SJSA1 (cell line): ENCODE results near the gene SUMO1. TPM values are rescaled to one million over a fixed set of nuclear protein-coding genes. Genes with fewer than 3 reads are reported as not detected.
"Not testable (repeated sequence)": the region's sequence is repeated elsewhere in the genome, so short reads cannot be mapped to it uniquely, and the experiment has no call there.

Experiments
- DNase-seq, 2 experiments: peaks; one replicate each; pipeline ENCODE4 v3.0.0-alpha.2; 2015 to 2020; ENCODE audit warnings: low spot score in 2 of 2, low read depth in 1 of 2
- H3K27ac ChIP-seq: fragments of 250-450 bp; sonication (Bioruptor Pico); 2 replicates; pipeline ENCODE4 v1.5.1; 2020; ENCODE audit warnings: mild to moderate bottlenecking, moderate library complexity
- H3K27me3 ChIP-seq: fragments of 250-450 bp; sonication (Bioruptor Pico); replicated peaks from 2 replicates; pipeline ENCODE4 v1.5.1; 2020; ENCODE audit warnings: mild to moderate bottlenecking, moderate library complexity
- H3K36me3 ChIP-seq: fragments of 250-450 bp; sonication (Bioruptor Pico); 2 replicates; pipeline ENCODE4 v1.5.1; 2020; ENCODE audit warnings: mild to moderate bottlenecking
- H3K4me1 ChIP-seq: fragments of 250-450 bp; sonication (Bioruptor Pico); replicated peaks from 2 replicates; pipeline ENCODE4 v1.6.1; 2021; ENCODE audit warnings: mild to moderate bottlenecking
- H3K4me3 ChIP-seq: fragments of 250-450 bp; sonication (Bioruptor Pico); 2 replicates; pipeline ENCODE4 v1.5.1; 2020; ENCODE audit warnings: mild to moderate bottlenecking
- H3K9me3 ChIP-seq: fragments of 250-450 bp; sonication (Bioruptor Pico); replicated peaks from 2 replicates; pipeline ENCODE4 v1.5.1; 2020; ENCODE audit warnings: mild to moderate bottlenecking
- total RNA-seq: library from RNA; depleted of rRNA; stranded (reverse); fragments of >200 nt; shearing (Covaris generic); gene quantifications from 2 replicates; pipeline ENCODE4 v1.2.3, GENCODE V29; 2014; rRNA removed

The SUMO1 gene
- 143 and 188 TPM in 2 replicates for total RNA-seq

DNA sequence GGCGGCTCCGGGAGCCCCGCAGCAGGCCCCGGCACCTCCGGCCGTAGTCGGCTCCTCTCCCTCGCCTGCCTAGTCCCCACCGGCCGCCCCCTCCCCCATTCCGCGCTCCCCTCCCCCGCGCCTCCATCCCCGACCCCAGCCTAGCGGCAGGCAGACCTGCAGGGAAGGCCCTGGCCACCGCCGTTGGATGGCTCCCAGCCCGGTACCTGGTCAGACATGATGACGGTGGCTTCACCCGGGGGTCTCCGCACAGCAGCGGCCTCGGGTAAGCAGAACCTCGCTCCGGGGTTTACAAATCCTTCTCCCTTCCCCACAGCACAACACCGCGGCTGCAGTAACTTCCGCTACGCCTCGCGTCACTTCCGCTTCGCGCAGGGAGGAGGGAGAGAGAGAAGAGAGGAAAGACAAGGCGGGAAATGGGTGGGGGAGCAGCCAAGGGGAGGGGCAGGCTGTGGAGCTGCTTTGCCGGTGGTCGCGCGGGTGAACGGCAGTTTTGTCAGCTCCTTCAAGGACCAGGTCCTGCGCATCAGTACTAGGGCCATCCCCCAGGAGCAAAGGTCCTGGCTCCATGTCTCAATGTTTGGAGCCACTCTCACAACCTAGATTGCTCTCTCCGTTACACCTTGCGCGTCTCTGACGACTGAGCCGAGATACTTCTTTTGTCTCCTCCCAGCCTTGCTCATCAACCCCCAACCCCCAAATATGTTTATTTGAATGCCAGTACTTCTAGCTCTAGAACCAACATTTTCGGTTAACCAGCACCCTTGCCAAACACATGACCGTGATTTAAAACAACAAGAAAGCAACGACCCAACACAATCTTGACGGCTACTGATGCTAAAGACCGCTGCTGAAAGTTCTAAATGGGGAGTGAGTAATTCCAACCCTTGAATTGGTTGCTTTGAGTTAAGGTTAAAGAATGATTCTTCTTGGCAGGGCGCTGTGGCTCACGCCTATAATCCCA lies at the start of gene SUMO1:
TSS of gene SUMO1 (minus strand) at position 364 of the 964 bp plus-strand sequence. CDS start at position 218, 146 bp downstream.
- Histone ChIP-seq H3K4me3 (peak within 1 kb of the TSS; percentile 65), H3K4me1 (peaks cover 15% of the 10 kb centered on the region), H3K27ac (peak within 1 kb of the TSS; percentile 53), H3K9me3 (peaks cover 3% of the 10 kb centered on the region; the same call in 1 of the 2 replicates), H3K27me3 (no peaks in the 10 kb centered on the region), H3K36me3 (no peaks in the 10 kb centered on the region; the same call in 1 of the 2 replicates)
- peak; percentile 89 to 90 for DNase-seq

DNA sequence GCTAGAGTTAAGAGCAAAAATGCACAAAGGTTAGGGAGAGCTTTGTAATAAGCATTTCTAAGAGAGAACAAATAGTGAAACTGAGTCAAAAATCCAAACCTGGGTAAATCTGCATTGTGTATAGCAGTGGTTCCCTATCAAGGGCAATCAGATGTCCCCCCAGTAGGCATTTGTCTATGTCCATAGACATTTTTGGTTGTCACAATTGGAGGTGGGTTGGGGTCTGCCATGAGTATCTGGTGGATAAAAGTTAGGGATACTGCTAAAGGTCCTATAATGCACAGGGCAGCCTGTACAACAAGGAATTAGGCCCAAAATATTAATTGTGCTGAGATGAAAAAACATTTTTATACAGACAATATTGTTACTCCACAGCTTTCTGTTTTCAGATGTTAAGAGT lies 48.2 kb upstream of the SUMO1 start:
- Histone ChIP-seq H3K27me3 (no peaks in the 10 kb centered on the region), H3K36me3 (peaks cover 100% of the 10 kb centered on the region), H3K4me3 (no peak overlapping the region), H3K4me1 (no peaks in the 10 kb centered on the region), H3K27ac (no peak overlapping the region), H3K9me3 (no peaks in the 10 kb centered on the region)
- no peak for DNase-seq

DNA sequence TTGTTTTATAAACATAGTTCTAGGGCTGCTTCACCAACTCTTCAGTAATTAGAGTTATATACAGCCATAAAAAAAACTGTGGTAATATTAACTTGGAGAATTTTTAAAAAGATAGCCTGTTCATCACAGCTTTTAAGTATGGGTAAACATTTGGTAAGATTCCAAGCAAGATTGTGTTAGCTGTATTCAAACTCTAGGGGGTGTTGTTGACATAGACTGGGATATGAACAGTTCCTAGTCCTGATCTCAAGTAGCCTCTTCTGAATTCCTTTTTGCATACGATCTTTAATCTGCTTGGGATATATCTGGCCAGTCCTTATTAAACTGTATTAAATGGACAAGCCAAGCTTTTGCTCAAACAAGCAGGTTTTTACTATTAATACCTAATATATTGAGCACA lies 40.5 kb upstream of the SUMO1 start:
- Histone ChIP-seq H3K27me3 (no peaks in the 10 kb centered on the region), H3K36me3 (peaks cover 87% of the 10 kb centered on the region), H3K27ac (peak overlapping the region; percentile 57), H3K9me3 (0 out of 2 replicates have a peak, but pooled peaks cover 3% of the 10 kb centered on the region), H3K4me3 (no peak overlapping the region), H3K4me1 (peaks cover 19% of the 10 kb centered on the region)
- DNase-seq: peak in 1 of 2 experiments; percentile 34

DNA sequence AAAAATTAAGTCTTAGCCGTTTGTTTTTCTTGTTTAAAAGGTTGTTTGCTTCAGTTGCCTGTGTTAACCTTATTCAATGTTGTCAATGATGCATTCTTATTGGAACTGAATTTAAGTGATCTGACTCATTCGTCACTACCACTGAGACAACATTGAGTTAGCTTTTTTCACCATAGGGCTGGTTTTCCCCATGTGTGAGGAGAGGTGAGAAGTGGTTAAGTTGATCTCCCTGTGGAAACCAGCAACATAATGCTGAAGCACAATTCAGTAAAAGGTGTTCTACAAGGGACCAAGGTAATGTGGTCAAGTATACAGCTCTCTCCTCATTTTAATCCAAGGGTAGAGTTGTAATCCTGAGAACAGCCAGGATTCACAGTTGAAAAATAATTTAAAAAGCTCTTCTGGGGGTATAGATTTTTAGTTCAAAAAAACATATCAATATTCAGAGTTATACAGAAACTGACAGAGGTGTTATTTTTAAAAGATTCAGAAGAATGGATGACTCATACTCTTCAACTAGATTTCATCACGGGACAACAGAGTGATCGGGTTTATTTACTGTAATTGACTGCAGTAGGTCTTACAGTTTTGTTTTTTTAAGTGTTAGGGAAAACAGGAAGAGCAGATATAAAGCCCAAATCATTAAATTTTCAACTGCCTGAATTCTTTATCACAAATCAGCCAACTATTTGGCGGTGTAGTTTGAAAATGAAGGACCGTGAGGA lies 39.8 kb upstream of the SUMO1 start:
- H3K27ac ChIP-seq: peak overlapping the region; percentile 57
- peaks cover 80% of the 10 kb centered on the region for H3K36me3 ChIP-seq
- no peaks in the 10 kb centered on the region for H3K27me3 ChIP-seq
- 0 out of 2 replicates have a peak, but pooled peaks cover 3% of the 10 kb centered on the region for H3K9me3 ChIP-seq
- H3K4me3 ChIP-seq: no peak overlapping the region
- DNase-seq: peak in 1 of 2 experiments; percentile 46
- H3K4me1 ChIP-seq: peaks cover 19% of the 10 kb centered on the region

DNA sequence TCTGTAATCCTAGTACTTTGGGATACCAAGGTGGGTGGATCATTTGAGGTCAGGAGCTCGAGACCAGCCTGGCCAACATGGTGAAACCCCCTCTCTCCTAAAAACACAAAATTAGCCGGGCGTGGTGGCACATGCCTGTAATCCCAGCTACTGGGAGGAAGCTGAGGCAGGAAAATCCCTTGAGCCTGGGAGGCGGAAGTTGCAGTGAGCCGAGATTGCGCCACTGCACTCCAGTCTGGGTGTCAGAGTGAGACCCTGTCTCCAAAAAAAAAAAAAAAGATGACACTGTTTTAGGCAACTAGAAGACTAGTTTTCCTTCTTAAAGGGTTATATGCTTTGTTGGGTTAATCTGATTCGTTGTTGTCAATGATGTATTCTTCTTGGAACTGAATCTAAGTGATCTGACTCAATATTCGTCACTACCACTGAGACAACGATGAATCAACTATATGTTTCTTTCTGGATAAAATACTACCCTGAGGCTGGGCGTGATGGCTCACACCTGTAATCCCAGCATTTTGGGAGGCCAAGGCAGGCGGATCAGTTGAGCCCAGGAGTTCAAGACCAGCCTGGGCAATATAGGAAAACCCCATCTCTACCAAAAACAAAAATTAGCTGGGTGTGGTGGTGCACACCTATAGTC lies 37.8 kb upstream of the SUMO1 start:
- H3K4me3 ChIP-seq, H3K9me3 ChIP-seq, H3K27ac ChIP-seq, DNase-seq, H3K27me3 ChIP-seq: not testable (repeated sequence)
- Histone ChIP-seq H3K36me3 (peaks cover 63% of the 10 kb centered on the region), H3K4me1 (peaks cover 19% of the 10 kb centered on the region)

DNA sequence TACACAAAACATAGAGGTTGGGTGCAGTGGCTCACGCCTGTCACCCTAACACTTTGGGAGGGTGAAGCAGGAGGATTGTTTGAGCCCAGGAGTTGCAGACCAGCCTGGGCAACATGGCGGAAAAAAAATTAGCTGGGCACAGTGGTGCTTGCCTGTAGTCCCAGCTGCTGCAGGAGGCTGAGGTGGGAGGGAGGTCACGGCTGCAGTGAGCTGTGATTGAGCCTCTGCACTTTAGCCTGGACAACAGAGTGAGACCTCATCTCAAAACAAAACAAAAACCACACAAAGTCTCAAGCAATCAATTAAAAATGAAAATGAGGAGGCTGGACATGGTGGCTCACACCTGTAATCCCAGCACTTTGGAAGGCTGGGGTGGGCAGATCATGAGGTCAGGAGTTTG lies 32.1 kb upstream of the SUMO1 start:
- H3K4me1 ChIP-seq: peaks cover 5% of the 10 kb centered on the region
- peak in 1 of 2 experiments; percentile 15 for DNase-seq
- H3K27ac ChIP-seq: no peak overlapping the region
- H3K27me3 ChIP-seq: no peaks in the 10 kb centered on the region
- no peak overlapping the region for H3K4me3 ChIP-seq
- H3K36me3 ChIP-seq: peaks cover 31% of the 10 kb centered on the region
- H3K9me3 ChIP-seq: 0 out of 2 replicates have a peak, but pooled peaks cover 3% of the 10 kb centered on the region

DNA sequence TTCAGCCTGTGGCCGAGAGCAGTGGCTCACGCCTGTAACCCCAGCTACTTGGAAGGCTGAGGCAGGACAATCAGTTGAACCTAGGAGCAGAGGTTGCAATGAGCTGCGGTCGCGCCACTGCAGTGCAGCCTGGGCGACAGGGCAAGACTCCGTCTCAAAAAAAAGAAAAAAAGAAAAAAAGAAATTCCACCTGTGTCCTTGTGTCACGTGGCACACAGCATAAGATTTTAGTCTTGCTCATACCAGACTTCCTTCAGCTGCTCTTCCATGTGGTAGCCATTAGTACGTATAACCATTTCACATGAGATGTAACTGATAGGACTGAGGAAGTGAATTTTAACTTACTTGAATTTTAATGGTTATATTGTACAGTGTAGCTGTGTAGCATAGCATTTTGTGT lies 31.2 kb upstream of the SUMO1 start:
- no peaks in the 10 kb centered on the region for H3K27me3 ChIP-seq
- no peaks in the 10 kb centered on the region for H3K9me3 ChIP-seq
- no peak overlapping the region for H3K4me3 ChIP-seq
- no peak overlapping the region for H3K27ac ChIP-seq
- DNase-seq: no peak
- peaks cover 5% of the 10 kb centered on the region for H3K4me1 ChIP-seq
- H3K36me3 ChIP-seq: peaks cover 23% of the 10 kb centered on the region

DNA sequence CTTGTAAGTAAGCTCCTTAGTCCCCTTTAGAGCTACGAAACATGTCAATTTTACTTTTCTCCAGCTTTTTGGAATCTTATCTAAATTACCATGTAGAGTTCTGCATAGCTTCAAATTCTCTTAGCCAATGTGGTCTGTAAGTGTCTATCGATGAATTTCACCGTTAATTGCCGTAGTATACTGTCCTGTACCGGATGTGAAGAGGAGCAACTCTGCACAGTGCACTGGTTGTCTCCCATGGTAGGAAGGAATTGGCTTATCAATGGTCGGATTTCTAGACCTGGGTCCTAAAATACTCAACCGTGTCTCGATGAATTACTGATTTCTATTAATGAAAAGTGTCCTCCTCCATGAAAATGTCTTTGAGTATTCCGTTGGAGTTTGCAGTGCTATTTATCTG lies 29.1 kb upstream of the SUMO1 start:
- peak in 1 of 2 experiments; percentile 10 for DNase-seq
- H3K4me3 ChIP-seq: peak overlapping the region; percentile 70

DNA sequence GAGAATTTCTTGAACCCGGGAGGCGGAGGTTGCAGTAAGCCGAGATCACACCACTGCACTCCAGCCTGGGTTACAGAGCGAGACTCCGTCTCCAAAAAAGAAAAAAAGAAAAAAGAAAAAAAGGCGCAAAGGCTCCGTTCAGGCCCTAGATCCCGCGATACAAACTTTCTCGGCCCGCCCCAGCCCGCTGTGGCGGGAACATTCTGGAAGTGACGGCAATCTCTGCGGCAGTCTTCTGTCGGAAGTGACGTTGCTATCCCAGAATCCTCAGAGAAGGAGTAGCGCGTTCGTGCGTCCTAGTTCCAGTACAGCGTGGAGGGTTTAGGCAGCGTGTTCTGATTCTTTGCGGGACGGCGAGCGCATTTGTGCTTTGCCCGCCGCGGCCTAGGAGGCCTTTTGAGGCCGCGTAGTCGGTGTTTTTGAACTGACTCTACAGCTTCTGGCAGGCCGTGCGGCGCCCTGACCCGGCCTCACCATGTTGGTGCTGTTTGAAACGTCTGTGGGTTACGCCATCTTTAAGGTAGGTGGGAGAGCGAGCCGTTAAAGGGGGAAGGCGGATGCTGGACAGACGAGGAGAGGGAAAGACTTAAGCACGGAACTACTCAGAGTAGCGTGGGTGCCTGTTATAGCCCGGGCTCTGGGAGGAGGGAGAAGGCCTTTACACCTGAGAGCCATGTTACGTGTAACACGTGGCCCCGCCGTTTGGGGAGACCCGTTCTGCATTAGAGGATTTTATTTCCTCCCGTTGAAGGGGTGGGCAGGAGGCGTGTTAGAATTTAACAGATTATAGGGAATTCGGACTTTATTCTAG lies 27.3 kb upstream of the SUMO1 start, which contains the start of gene NOP58:
TSS of gene NOP58 (plus strand) at position 297 of the 811 bp plus-strand sequence. CDS start at position 476, 179 bp downstream.
- H3K27ac ChIP-seq: peak within 1 kb of the TSS; percentile 97
- DNase-seq: peak; percentile 92 to 93
- no peaks in the 10 kb centered on the region for H3K9me3 ChIP-seq
- H3K36me3 ChIP-seq: peaks cover 20% of the 10 kb centered on the region
- H3K4me3 ChIP-seq: peak within 1 kb of the TSS; percentile 70
- peaks cover 5% of the 10 kb centered on the region for H3K4me1 ChIP-seq
- H3K27me3 ChIP-seq: no peaks in the 10 kb centered on the region

More for the DNA sequence above, 29.1 kb upstream of the SUMO1 start:
- Histone ChIP-seq H3K9me3 (no peaks in the 10 kb centered on the region), H3K27ac (no peak overlapping the region), H3K4me1 (peaks cover 5% of the 10 kb centered on the region), H3K27me3 (no peaks in the 10 kb centered on the region), H3K36me3 (peaks cover 23% of the 10 kb centered on the region)

DNA sequence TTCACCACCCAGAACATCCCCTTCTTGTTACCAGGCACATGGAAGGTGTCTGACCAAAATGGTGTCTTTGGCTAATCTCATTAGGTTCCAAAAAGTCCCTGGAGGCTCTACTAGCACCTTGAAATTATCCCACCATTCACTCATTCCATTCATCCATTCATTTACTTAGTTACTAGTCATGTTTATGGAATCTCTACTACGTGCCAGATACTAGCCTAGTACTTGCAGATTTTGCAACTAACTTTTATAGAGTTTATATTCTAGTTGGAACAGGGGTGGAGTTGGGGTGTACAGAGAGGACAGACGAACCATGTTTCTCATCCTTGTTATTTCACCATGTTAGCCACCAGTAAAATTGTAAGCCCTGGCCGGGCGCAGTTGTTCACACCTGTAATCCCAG lies 23.1 kb upstream of the SUMO1 start:
- Histone ChIP-seq H3K4me1 (no peaks in the 10 kb centered on the region; the same call in 1 of the 2 replicates), H3K36me3 (peaks cover 10% of the 10 kb centered on the region), H3K9me3 (no peaks in the 10 kb centered on the region), H3K4me3 (no peak overlapping the region), H3K27ac (no peak overlapping the region), H3K27me3 (no peaks in the 10 kb centered on the region)
- no peak for DNase-seq

DNA sequence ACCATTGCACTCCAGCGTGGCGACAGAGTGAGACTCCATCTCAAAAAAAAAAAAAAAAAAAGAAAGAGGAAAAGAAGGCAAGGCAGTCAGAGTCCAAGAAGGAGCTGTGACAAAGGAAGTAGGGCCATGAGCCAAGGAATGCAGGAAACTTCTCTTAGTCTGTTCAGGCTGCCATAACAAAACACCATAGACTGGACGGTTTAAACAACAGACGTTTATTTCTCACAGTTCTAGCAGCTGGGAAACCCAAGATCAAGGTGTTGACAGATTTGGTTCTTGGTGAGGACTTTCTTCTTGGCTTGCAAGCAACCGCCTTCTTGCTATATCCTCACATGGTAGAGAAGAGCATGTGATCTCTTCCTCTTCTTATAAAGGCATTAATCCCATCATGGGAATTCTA lies 13.1 kb upstream of the SUMO1 start:
- Histone ChIP-seq H3K9me3 (no peaks in the 10 kb centered on the region), H3K27me3 (no peaks in the 10 kb centered on the region), H3K4me1 (no peaks in the 10 kb centered on the region), H3K36me3 (no peaks in the 10 kb centered on the region), H3K4me3 (no peak overlapping the region), H3K27ac (no peak overlapping the region)
- no peak for DNase-seq

DNA sequence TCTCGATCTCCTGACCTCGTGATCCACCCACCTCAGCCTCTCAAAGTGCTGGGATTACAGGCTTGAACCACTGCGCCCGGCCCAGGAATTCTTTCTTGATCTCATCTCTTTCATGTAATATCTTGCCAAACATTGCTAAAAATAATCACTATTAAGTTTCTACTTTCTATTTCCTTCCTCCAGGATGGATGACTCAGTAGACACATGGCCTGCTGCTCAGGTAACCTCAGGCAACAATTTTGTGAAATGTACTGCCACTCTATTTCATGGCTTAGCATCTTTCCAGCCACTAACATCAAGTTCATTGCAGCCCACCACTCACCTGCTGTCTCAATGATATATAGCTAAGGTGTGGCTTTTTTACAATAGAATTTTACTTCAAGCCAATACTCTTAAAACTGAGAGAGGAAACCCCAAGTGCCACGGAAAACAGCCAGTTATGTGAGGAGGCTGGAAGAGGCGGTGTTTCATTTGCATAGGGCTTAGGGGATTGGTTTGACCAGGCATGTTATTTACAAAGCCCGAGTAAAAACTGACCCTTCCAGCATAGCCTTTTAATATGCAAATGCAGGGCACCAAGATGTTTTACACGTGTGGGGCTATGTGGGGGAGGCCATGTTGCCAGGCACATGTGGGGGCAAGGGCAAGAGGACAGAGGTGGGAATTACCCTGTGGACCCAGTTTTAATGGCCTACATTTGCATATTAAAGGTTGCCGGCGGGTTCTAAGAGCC lies 11.3 kb upstream of the SUMO1 start:
- no peak for DNase-seq
- no peak overlapping the region for H3K27ac ChIP-seq
- H3K36me3 ChIP-seq: no peaks in the 10 kb centered on the region
- no peak overlapping the region for H3K4me3 ChIP-seq
- H3K27me3 ChIP-seq: no peaks in the 10 kb centered on the region
- H3K9me3 ChIP-seq: no peaks in the 10 kb centered on the region
- no peaks in the 10 kb centered on the region for H3K4me1 ChIP-seq
